Hippocampal formation (tissue), 2 donors: ENCODE measurements around the gene PPP1R3A.

ENCODE experiments used
- DNase-seq, 2 donors: peaks; one replicate each; lab custom pipeline; 2025; lab: John Stamatoyannopoulos, UW

The PPP1R3A gene

GRCh38 chr7:113883096-113883495 is 35.7 kb downstream of the PPP1R3A start:
- no peak for DNase-seq

GRCh38 chr7:113880559-113880958 is 38.2 kb downstream of the PPP1R3A start:
- no peak for DNase-seq

- no peak for DNase-seq
Measured at GRCh38 chr7:113878394-113878992, 40.3 kb downstream of the PPP1R3A start.

GRCh38 chr7:113875224-113875623 is 43.6 kb downstream of the PPP1R3A start:
- DNase-seq: no peak

GRCh38 chr7:113873554-113874151 is 45.2 kb downstream of the PPP1R3A start:
- DNase-seq: no peak

- DNase-seq: no peak
Measured at GRCh38 chr7:113872981-113873380, 45.8 kb downstream of the PPP1R3A start.

- no peak for DNase-seq
Measured at GRCh38 chr7:113867325-113867724, 51.5 kb downstream of the PPP1R3A start.

- DNase-seq: no peak
Measured at GRCh38 chr7:113856010-113856409, 62.8 kb downstream of the PPP1R3A start.

GRCh38 chr7:113840954-113841353 is 77.9 kb downstream of the PPP1R3A start:
- no peak for DNase-seq

GRCh38 chr7:113835367-113835766 is 83.4 kb downstream of the PPP1R3A start:
- no peak for DNase-seq

GRCh38 chr7:113832196-113832745 is 86.5 kb downstream of the PPP1R3A start:
- DNase-seq: no peak

- no peak for DNase-seq
Measured at GRCh38 chr7:113831556-113831955, 87.3 kb downstream of the PPP1R3A start.

GRCh38 chr7:113828581-113828980 is 90.2 kb downstream of the PPP1R3A start:
- DNase-seq: no peak
